CD14-positive monocyte (primary cell): ENCODE data around the gene TRAPPC3. TPM values are rescaled to one million over a fixed set of nuclear protein-coding genes. Genes with fewer than 3 reads are reported as not detected.
A peak's percentile ranks its signal among the peaks of the same experiment; 100 is the strongest.

ENCODE experiments used
- DNase-seq, 3 donors: peaks; one replicate each; pipeline ENCODE4 v3.0.0-alpha.2; 2011 to 2022
- H2AFZ ChIP-seq: 2 replicates; pipeline ENCODE4 v1.6.0; 2012; ENCODE audit warnings: mild to moderate bottlenecking, low read depth, low read length, inconsistent platforms; ENCODE audit not compliant: insufficient read depth, poor library complexity, severe bottlenecking
- H3K27ac ChIP-seq, 2 donors: 1 replicate in 1 of 2; 2 replicates in 1 of 2; pipeline ENCODE4 v1.5.1; 2012 to 2013; ENCODE audit warnings: low read length in 2 of 2, control low read depth in 1 of 2, inconsistent platforms in 1 of 2, low read depth in 1 of 2, mild to moderate bottlenecking in 1 of 2
- H3K27me3 ChIP-seq, 2 donors: one replicate each; pipeline versions ENCODE4 v1.6.0 to v1.6.1; 2011 to 2013; ENCODE audit warnings: low read length in 2 of 2; ENCODE audit not compliant: control insufficient read depth in 2 of 2, insufficient read depth in 2 of 2
- H3K36me3 ChIP-seq, 2 donors: replicated peaks in 1 of 2; 1 replicate in 1 of 2; 2 replicates in 1 of 2; pipeline versions ENCODE4 v1.5.1 to v1.6.1; 2012 to 2013; ENCODE audit warnings: low read length in 2 of 2, control low read depth in 1 of 2, inconsistent platforms in 1 of 2, mild to moderate bottlenecking in 1 of 2; ENCODE audit not compliant: insufficient read depth in 2 of 2, control insufficient read depth in 1 of 2
- H3K4me1 ChIP-seq, 2 donors: 1 replicate in 1 of 2; 2 replicates in 1 of 2; pipeline versions ENCODE4 v1.5.1 to v1.6.1; 2012 to 2013; ENCODE audit warnings: low read length in 2 of 2, control low read depth in 1 of 2, inconsistent platforms in 1 of 2, mild to moderate bottlenecking in 1 of 2, moderate library complexity in 1 of 2; ENCODE audit not compliant: insufficient read depth in 2 of 2, control insufficient read depth in 1 of 2
- H3K4me2 ChIP-seq: replicated peaks from 2 replicates; pipeline ENCODE3; 2012; ENCODE audit warnings: low read length, moderate library complexity, mild to moderate bottlenecking; ENCODE audit not compliant: poor library complexity, severe bottlenecking; ENCODE audit errors: extremely low read depth
- H3K4me3 ChIP-seq, 3 experiments: fragments of 200-600 bp in 1 of 3; sonication (generic) in 1 of 3; replicated peaks in 1 of 3; 1 replicate in 2 of 3; 2 replicates in 1 of 3; pipeline ENCODE4 v1.5.1; 2011 to 2013; ENCODE audit warnings: low read length in 3 of 3, mild to moderate bottlenecking in 3 of 3, control low read depth in 2 of 3, low read depth in 2 of 3, inconsistent platforms in 1 of 3, moderate library complexity in 1 of 3
- H3K79me2 ChIP-seq: 2 replicates; pipeline ENCODE4 v1.6.0; 2012; ENCODE audit warnings: mild to moderate bottlenecking, control low read depth, inconsistent platforms, low read length, moderate library complexity; ENCODE audit not compliant: insufficient read depth
- H3K9ac ChIP-seq: 2 replicates; pipeline ENCODE4 v1.6.0; 2017; ENCODE audit warnings: low read length, mild to moderate bottlenecking; ENCODE audit not compliant: insufficient read depth, poor library complexity, severe bottlenecking
- H3K9me3 ChIP-seq, 2 donors: replicated peaks in 1 of 2; 1 replicate in 1 of 2; 2 replicates in 1 of 2; pipeline versions ENCODE4 v1.5.1 to v1.6.1; 2012 to 2013; ENCODE audit warnings: low read length in 2 of 2, control low read depth in 1 of 2; ENCODE audit not compliant: control insufficient read depth in 1 of 2, insufficient read depth in 1 of 2
- H4K20me1 ChIP-seq: 2 replicates; pipeline ENCODE4 v1.6.0; 2012; ENCODE audit warnings: mild to moderate bottlenecking, low read length, control low read depth, moderate library complexity; ENCODE audit not compliant: insufficient read depth
- H3K27ac Mint-ChIP-seq, 7 donors: one replicate each; pipeline ENCODE4 v1.8.0; 2020; ENCODE audit warnings: mild to moderate bottlenecking in 7 of 7, mixed read lengths in 7 of 7, moderate library complexity in 6 of 7, inconsistent platforms in 2 of 7
- H3K27me3 Mint-ChIP-seq, 3 donors: one replicate each; pipeline ENCODE4 v1.8.0; 2021 to 2022; ENCODE audit warnings: low read depth in 3 of 3, mild to moderate bottlenecking in 3 of 3, mixed read lengths in 3 of 3, moderate library complexity in 3 of 3, inconsistent platforms in 1 of 3
- H3K36me3 Mint-ChIP-seq, 2 donors: one replicate each; pipeline ENCODE4 v1.8.0; 2020; ENCODE audit warnings: mixed read lengths in 2 of 2, inconsistent platforms in 1 of 2, mild to moderate bottlenecking in 1 of 2
- H3K4me1 Mint-ChIP-seq: one replicate; pipeline ENCODE4 v1.8.0; 2020; ENCODE audit warnings: mild to moderate bottlenecking, mixed read lengths
- H3K4me3 Mint-ChIP-seq, 2 donors: one replicate each; pipeline ENCODE4 v1.8.0; 2020; ENCODE audit warnings: mild to moderate bottlenecking in 2 of 2, mixed read lengths in 2 of 2, moderate library complexity in 1 of 2
- H3K9me3 Mint-ChIP-seq, 7 donors: one replicate each; pipeline ENCODE4 v1.8.0; 2020 to 2022; ENCODE audit warnings: mixed read lengths in 7 of 7, mild to moderate bottlenecking in 6 of 7, moderate library complexity in 6 of 7, inconsistent platforms in 2 of 7
- WGBS: methylation state at CpG from one replicate; pipeline ENCODE4 v1.1.5; 2013; ENCODE audit warnings: missing lambda C conversion rate; ENCODE audit not compliant: insufficient coverage; 5-methylcytosine and 5-hydroxymethylcytosine counted together
- intact Hi-C, 2 donors: fragments of 100-400 bp; cut with micrococcal nuclease; formaldehyde crosslinking; loops; one replicate each; pipeline versions ENCODE4 v1.15.0 to v1.15.1; 2023
- polyA plus RNA-seq, 3 donors: library from polyadenylated mRNA; depleted of rRNA in 1 of 3; unstranded in 2 of 3; stranded (reverse) in 1 of 3; fragments of 300-500 nt in 2 of 3; fragments of >200 nt in 1 of 3; fragmentation: Illumina TruSeq in 2 of 3; gene quantifications; 1 replicate in 2 of 3; 2 replicates in 1 of 3; pipeline ENCODE4 v1.2.3, GENCODE V29; 2012 to 2021
- TF ChIP-seq, protein P1 (sequence below): fragments of 200-600 bp; IDR thresholded peaks from one replicate; pipeline ENCODE4 v1.8.0; 2022; ENCODE audit warnings: antibody characterized with exemption, mild to moderate bottlenecking

TRAPPC3 gene
- polyA plus RNA-seq, 3 donors = 61.1 to 136 (median 125) TPM

DNA sequence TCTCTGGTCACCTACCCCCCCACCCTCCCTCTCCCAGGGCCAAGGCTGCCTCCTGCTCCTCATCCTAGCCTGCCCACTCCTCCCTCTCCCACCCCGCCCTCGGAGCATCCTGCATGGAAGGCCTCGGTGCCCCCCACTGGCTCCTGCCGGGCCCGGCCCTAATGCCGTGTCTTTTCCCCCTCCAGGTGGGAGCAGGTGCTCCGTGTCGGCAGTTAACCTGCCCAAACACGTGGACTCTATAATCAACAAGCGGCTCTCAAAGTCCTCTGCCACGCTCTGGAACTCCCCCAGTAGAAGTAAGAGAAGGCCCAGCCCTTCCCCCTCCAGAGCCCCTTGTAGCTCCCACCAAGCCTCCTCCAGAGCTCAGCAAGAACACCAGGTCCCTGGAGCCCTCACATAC, 25.4 kb upstream of the TRAPPC3 start:
- H3K36me3 Mint-ChIP-seq = peaks cover 86 to 95% of the 10 kb centered on the region in 2 donors

DNA sequence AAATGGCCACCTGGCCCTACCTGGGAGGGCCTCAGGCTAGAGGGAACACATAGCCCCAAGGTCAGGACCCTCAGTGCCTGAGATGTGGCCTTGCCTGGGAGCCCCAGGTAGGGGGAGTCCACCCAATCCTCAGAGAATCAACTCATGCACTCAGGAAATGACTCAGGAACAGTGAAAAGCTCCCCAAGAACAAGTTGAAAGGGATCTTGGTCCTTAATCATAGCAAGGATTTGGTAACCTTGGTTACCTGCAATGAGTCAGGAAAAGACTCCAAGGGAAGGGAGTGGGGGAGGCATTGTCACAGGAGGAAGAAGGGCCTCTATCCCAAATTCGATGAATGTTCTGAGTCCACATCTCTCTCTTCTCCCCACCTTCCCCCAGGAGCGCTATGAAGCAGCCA, 23.7 kb upstream of the TRAPPC3 start:
- H3K27me3 ChIP-seq = no peaks in the 10 kb centered on the region
- H3K4me3 ChIP-seq = no peak overlapping the region
- H3K9ac ChIP-seq = no peak overlapping the region
- peaks cover 76 to 84% of the 10 kb centered on the region in 2 donors for H3K36me3 ChIP-seq
- H3K79me2 ChIP-seq = peaks cover 56% of the 10 kb centered on the region
- H3K36me3 Mint-ChIP-seq = peaks cover 71 to 86% of the 10 kb centered on the region in 2 donors
- peak overlapping the region in 4 of 7 donors; percentile 32 to 69 (median 52) for H3K27ac Mint-ChIP-seq
- no peaks in the 10 kb centered on the region for H3K9me3 ChIP-seq
- H3K4me1 ChIP-seq = no peaks in the 10 kb centered on the region
- peak overlapping the region in 1 of 2 donors; percentile 43 for H3K27ac ChIP-seq
- H3K9me3 Mint-ChIP-seq = no peaks in the 10 kb centered on the region
- peaks cover 99% of the 10 kb centered on the region for H4K20me1 ChIP-seq
- intact Hi-C loops = no loop called here
- no CpG with 5 or more reads among the region's 2 CpGs for WGBS
- H2AFZ ChIP-seq = no peak overlapping the region
- H3K27me3 Mint-ChIP-seq = peaks cover 0 to 5% (median 3%) of the 10 kb centered on the region in 3 donors
- H3K4me1 Mint-ChIP-seq = peaks cover 6% of the 10 kb centered on the region
- no peak overlapping the region for H3K4me2 ChIP-seq
- no peak for DNase-seq
- no peak overlapping the region for H3K4me3 Mint-ChIP-seq
- TF ChIP-seq, protein P1, sequence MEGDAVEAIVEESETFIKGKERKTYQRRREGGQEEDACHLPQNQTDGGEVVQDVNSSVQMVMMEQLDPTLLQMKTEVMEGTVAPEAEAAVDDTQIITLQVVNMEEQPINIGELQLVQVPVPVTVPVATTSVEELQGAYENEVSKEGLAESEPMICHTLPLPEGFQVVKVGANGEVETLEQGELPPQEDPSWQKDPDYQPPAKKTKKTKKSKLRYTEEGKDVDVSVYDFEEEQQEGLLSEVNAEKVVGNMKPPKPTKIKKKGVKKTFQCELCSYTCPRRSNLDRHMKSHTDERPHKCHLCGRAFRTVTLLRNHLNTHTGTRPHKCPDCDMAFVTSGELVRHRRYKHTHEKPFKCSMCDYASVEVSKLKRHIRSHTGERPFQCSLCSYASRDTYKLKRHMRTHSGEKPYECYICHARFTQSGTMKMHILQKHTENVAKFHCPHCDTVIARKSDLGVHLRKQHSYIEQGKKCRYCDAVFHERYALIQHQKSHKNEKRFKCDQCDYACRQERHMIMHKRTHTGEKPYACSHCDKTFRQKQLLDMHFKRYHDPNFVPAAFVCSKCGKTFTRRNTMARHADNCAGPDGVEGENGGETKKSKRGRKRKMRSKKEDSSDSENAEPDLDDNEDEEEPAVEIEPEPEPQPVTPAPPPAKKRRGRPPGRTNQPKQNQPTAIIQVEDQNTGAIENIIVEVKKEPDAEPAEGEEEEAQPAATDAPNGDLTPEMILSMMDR = no peak

More for the DNA sequence above, 25.4 kb upstream of the TRAPPC3 start:
- Histone ChIP-seq H3K9ac (no peak overlapping the region), H3K9me3 (no peaks in the 10 kb centered on the region), H3K36me3 (peaks cover 92 to 98% of the 10 kb centered on the region in 2 donors), H3K4me3 (no peak overlapping the region), H3K4me2 (no peak overlapping the region), H4K20me1 (peaks cover 99% of the 10 kb centered on the region), H3K27me3 (no peaks in the 10 kb centered on the region), H2AFZ (no peak overlapping the region), H3K27ac (peak overlapping the region in 1 of 2 donors; percentile 58), H3K4me1 (no peaks in the 10 kb centered on the region), H3K79me2 (peaks cover 39% of the 10 kb centered on the region)
- DNase-seq = no peak
- intact Hi-C loops = no loop called here
- 92% methylated on average over 11 of the region's 11 CpGs for WGBS
- Mint-ChIP-seq H3K4me3 (no peak overlapping the region), H3K9me3 (peaks cover 0 to 1% (median 0%) of the 10 kb centered on the region in 7 donors), H3K27ac (peak overlapping the region in 5 of 7 donors; percentile 2 to 67 (median 45)), H3K27me3 (peaks cover 0 to 5% (median 3%) of the 10 kb centered on the region in 3 donors), H3K4me1 (no peaks in the 10 kb centered on the region)
- TF ChIP-seq, protein P1 = no peak
